Muscle of back (tissue), 11 donors: ENCODE results near the gene TBC1D10A. TPM values are rescaled to one million over a fixed set of nuclear protein-coding genes. Genes with fewer than 3 reads are reported as not detected.

Experiments
- DNase-seq, 3 donors: peaks; one replicate each; pipeline versions ENCODE4 v3.0.0 to v3.0.0-alpha.2; 2013
- polyA plus RNA-seq, 10 donors: library from polyadenylated mRNA; unstranded; fragments of 120-200 nt; gene quantifications; one replicate each; pipeline ENCODE4 v1.2.1, GENCODE V29; 2013; ENCODE audit not compliant: insufficient read length in 10 of 10

Gene TBC1D10A
- polyA plus RNA-seq, 10 donors = 5.0 to 9.5 (median 7.0) TPM

GRCh38 chr22:30286813-30287647 is 39.7 kb downstream of the TBC1D10A start:
- DNase-seq = peak in 1 of 3 donors; percentile 68

- DNase-seq = no peak
Observed at GRCh38 chr22:30286331-30286730, 40.4 kb downstream of the TBC1D10A start.

DNA sequence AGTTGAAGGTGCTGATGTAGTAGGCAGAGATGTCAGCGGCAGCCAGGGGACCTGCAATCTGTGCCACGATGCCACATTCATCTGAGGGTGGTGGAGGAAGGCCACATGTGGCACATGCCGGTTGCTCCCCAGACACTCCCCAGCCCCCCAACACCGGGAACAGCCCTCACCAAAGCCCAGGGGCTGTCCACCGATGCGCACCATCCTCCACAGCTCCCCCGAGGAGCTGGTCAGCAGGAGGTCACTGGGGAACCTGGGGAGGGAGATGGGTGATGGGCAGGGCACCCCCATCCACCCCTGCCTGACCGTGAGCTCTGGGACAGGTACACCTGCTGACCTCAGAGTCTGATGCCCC is 40.9 kb downstream of the TBC1D10A start:
- no peak for DNase-seq

DNA sequence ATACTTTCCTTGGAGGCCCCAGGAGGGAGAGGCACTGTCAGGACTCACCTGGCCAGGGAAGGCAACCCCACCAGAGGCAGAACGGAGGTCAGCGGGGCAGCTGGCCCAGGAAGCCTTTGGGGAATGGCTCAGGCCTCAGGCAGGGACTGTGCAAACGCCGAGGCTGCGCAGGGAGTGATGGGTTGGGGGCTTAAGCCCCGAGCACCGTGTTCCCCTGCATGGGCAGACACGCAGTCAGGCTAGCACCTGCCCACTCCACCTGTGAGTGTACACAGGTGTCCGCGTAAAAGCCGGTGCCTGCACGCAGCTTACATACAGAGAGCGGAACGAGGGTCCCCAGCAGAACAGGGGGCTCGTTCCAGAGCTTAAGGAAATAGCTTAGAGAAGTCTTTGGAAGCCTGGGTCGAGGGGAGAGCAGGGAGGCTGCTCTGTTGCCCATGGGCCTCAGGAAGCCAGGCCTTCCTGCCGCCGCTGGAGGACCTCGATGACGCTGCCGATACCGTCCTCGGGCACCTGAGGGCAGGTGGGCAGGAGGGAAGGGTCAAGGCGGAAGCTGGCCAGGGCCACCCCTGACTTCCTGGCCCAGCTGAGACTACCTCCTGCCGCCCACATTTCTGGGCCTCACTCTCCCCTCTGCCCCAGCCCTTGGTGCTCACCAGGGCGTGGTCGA is 41.4 kb downstream of the TBC1D10A start:
- no peak for DNase-seq

- no peak for DNase-seq
Observed at GRCh38 chr22:30284666-30285065, 42.1 kb downstream of the TBC1D10A start.

DNA sequence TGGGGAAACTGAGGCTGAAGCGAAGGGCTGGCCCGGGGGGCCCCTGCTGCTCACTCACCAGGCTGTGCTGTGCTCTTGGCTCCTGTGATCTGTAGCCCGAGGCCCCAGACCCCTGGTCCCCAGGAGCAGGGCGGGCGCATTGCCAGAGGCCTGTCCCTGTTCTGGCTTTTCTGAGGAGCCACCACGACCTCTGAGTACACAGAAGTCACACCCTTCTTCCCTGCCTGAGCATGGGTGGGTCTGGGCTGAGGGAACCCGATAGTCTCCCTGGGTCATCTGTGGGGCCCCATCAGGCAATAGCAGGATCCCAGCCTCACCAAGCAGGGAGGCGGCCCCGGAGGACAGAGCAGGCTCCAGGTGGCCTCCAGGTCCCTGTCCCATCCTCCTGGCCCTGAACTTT is 42.6 kb downstream of the TBC1D10A start:
- no peak for DNase-seq

- DNase-seq = no peak
Observed at GRCh38 chr22:30283342-30283741, 43.4 kb downstream of the TBC1D10A start.

GRCh38 chr22:30282616-30283046 is 44.1 kb downstream of the TBC1D10A start:
- DNase-seq = no peak

GRCh38 chr22:30280505-30280904 is 46.2 kb downstream of the TBC1D10A start:
- DNase-seq = no peak

DNA sequence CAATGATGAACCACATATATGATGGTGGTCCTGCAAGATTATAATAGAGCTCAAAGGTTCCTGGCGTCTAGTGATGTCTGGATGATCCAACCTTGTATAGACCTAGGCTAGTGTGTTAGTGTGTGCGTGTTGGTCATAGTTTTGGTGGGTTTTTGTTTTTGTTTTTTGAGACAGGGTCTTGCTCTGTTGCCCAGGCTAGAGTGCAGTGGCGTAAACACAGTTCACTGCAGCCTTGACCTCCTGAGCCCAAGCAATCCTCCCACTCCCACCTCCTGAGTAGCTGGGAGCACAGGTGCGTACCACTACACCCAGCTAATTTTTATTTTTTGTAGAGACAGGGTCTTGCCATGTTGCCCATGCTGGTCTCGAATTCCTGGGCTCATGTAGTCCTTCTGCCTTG is 46.8 kb downstream of the TBC1D10A start:
- DNase-seq = no peak

GRCh38 chr22:30279046-30279788 is 47.5 kb downstream of the TBC1D10A start:
- DNase-seq = no peak

- peak in 1 of 3 donors; percentile 55 for DNase-seq
Observed at GRCh38 chr22:30277547-30278344, 49.0 kb downstream of the TBC1D10A start.

DNA sequence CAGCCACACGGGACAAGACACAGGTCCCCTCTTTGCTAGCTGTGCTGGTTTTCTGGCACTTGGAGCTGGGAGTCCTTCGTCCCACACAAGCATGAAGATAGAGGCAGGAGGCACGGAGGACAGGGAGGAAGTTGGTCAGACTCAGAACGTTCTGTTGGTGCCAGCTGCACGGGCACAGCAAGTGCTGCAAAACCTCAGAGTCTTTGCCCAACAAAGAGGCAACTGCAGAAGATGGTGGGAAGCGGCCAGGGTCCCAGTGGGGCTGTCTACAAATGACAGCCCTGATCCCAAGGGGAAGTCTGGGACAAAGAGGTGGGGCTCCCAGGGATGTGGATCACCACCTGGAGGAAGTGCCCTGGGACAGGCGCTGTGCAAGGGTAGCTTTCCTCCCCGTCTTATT is 50.7 kb downstream of the TBC1D10A start:
- no peak for DNase-seq

DNA sequence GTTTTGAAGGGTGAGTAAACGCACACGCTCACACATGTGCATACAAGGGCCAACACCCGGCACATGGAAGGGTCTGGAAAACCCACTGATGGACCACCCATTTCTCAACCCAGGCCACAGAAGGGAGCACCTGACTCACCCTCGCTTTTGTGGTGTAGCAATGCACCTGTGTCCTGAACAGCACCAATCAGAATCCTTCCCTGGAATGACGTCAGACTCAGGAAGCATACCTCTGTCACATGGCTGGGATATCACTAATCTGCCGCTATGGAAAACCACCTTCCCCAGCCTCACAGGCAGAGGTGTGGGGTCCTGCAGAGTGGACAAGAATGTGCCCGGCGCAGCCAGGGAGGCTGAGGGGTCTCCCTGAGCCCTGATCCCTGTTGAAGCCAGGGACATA is 51.1 kb downstream of the TBC1D10A start:
- no peak for DNase-seq

DNA sequence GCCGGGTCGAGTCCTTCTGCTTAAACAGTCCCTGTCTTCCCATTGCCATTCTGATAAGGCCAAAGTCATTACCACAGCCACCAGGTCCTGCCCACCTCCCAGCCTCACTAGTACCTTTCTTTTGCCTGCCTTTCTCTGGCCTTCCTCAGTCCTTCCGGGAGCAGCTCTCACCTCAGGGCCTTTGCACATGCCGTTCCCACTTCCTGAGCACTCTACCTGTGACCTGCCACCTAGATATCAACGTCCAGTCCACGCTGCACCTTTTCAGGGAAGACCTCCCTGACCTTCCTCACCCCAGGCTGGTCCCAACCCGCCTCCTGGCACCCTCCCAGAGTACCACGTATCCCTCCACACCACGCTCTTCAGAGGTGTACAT is 52.3 kb downstream of the TBC1D10A start:
- DNase-seq = no peak

- DNase-seq = no peak
Observed at GRCh38 chr22:30273711-30274436, 52.9 kb downstream of the TBC1D10A start.

DNA sequence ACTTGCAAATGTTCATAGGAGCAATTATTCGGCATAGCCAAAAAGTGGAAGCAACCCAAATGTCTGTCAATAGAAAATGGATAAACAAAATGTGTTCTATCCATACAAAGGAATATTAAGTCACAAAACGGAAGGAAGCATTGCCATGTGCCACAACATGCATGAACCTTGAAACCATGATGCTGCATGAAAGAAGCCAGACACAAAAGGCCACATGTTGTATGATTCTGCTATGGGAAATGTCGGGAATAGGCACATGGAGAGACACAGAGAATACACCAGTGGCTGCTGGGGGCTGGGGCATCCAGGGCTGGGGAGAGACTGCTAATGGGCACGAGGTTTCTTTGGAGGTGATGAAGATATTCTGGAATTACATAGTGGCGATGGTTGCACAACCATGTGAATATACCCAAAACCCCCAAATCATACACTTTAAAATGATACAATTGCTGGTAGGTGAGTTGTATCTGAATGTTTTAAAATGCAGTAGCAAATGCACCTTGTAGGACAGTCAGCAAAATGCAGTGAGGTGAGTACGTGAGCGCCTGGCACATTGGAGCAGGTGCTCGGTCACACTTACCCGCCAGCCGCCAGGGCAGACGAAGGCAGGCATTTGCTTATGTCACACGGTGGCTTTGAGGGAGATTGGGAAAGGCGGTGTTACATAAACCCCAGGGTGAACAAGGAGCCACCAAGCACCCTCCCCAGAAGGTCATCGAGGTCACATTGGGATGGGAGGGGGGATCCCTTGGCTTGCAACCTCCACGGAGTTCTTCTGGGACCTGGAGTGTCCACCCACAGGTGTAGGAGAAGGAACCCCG is 53.8 kb downstream of the TBC1D10A start:
- no peak for DNase-seq

- DNase-seq = peak in 1 of 3 donors; percentile 64
Observed at GRCh38 chr22:30270832-30271231, 55.9 kb downstream of the TBC1D10A start.

DNA sequence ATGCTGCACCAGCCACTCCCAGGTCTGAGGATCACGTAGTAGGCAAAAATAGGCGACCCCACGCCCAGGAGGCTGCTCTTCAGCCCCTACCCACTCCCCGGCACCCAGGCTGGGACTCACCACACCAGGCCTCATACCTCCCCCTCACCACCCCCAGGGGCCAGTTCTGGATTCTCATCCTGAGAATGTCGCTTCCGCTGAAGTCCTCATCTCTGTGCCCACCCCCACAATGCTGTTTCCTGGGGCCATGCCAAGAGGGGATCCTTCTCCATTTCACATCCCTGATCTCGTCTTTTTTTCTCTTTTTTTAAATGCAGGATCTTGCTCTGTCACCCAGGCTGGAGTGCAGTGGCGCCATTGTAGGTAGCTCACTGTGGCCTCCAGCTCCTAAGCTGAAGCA is 58.4 kb downstream of the TBC1D10A start:
- no peak for DNase-seq
